A549 treated with GW870086 at 1 μM for 4 hours (cell line): ENCODE results near the gene LGALS3BP. TPM values are rescaled to one million over a fixed set of nuclear protein-coding genes. Genes with fewer than 3 reads are reported as not detected.

Source experiments
- total RNA-seq: library from RNA; stranded (reverse); fragments of 200-300 nt; extraction: Qiagen RNA extraction; gene quantifications from 5 replicates; pipeline ENCODE4 v1.2.3, GENCODE V29; 2022; ENCODE audit warnings: low read depth

The LGALS3BP gene
- 71.8 to 91.2 TPM (median 76.6 TPM) in 5 replicates for total RNA-seq

DNA sequence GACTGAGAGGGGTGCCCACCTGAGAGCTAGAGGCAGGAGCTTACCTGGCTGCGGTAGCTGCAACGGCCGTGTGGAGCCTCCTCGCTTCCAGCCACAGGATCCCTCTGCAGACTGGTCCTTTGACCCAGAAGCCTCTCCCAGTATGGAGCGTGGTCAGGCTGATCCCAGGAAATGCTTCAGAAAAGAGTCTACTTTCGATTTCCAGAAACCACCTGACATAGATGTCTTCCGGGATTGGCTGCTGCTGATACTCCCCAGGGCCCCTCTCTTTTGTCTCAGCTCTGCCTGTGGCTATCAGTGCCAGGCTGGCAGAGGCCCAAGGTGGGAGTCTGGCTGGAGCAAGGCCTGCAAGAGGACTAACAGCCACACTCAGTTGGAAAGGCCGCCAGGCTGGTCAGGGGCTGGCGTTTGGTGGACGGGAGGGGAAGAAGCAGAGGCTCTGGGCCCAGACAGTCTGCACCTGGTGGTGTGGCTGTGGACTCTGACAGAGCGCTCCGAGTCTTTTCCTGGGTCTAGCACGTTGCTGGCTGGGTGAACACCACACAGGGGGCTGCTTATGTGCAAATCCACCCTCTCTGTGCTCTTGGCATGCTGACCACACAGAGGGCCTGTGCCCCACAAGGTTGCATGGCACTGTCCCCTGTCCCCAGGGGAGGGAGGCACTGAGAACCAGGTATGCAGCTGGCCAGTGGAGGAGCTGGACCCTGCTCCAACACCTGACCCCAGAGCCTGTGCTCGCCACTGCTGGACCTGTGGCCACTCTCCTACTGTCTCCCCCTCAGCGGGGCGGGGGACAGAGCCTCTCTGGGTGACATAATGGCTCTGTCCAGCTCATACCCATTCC, at the start of gene LGALS3BP:
Gene LGALS3BP (minus strand): TSS at position 144 of the 844 bp plus-strand sequence. CDS start 2,732 bp downstream, outside the sequence.

GRCh38 chr17:79023886-79024771, 44.4 kb upstream of the LGALS3BP start, which contains the start of gene C1QTNF1:
Gene C1QTNF1, plus strand, starts transcription at chr17:79024169. Its CDS starts 19,800 bp downstream, at chr17:79043969.

DNA sequence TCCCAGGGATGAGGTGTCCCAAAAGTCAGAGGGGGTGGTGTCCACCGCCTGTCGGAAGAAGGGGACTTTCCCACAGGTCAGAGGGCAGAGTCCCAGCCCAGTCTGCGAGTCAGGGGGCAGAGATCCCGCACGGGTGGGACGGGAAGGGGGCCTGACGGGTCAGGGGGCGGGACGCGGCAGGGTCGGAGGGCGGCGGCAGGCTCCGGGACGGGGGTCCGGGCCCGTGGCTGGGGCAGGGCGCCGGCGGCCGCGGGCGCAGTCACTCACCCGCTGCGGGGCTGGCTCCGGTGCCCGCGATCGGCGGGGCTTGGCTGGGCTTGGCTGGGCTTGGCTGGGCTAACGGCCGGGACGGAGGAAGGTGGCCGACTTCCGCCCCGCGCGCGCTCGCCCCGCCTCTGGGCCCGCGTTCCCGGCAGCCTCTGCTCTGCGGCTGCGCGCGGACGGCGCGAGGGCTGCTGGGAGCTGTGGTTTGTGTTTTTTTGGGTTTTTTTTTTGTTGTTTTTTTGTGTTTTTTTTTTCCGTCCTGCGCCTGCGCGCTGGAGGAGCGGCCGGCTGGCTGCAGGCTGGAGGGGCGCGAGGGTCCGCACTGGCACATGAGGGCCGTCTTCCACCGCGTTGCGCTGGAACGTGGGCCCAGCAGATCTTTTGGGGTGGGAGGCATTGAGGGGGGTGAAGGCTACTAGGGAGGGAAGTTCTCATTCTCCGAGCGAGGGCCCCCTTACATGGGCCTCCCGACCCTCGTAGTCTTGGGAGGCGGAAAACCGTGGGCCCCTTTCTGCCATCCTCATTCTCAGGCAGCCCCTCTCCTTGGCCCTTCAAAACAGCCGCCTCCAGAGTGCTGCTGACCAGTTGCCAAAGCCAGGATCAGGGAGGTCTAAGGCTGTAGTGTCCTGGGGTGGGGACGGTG, 29.9 kb upstream of the LGALS3BP start, which contains the start of gene CANT1:
Gene CANT1 (minus strand): TSS at position 368 of the 907 bp plus-strand sequence. CDS start 12,142 bp downstream, outside the sequence.

GRCh38 chr17:78925234-78925633, 54.5 kb downstream of the LGALS3BP start, which contains the start of gene TIMP2:
Gene TIMP2, minus strand, starts transcription at chr17:78925387. Its CDS starts 299 bp downstream, at chr17:78925088.

Other genes with a start within 250 kb of the LGALS3BP start
- gene CYTH1, start 197.7 kb downstream of the LGALS3BP start, total RNA-seq = 60.4 to 76.4 TPM (median 62.9 TPM) in 5 replicates
- gene USP36, start 139.1 kb downstream of the LGALS3BP start, total RNA-seq = 51.4 to 59.0 TPM (median 57.2 TPM) in 5 replicates
- gene CEP295NL, start 76.7 kb downstream of the LGALS3BP start, total RNA-seq = 0.15 to 0.57 TPM (median 0.34 TPM) in 5 replicates
- gene TIMP2, start 54.5 kb downstream of the LGALS3BP start, total RNA-seq = 201 to 255 TPM (median 228 TPM) in 5 replicates
- 74.1 to 86.6 TPM (median 80.7 TPM) in 5 replicates for gene CANT1, start 29.8 kb upstream of the LGALS3BP start, total RNA-seq
- 51.8 to 62.2 TPM (median 53.9 TPM) in 5 replicates for gene C1QTNF1, start 44.2 kb upstream of the LGALS3BP start, total RNA-seq
- gene ENGASE, start 94.9 kb upstream of the LGALS3BP start, total RNA-seq = 12.0 to 19.0 TPM (median 15.6 TPM) in 5 replicates